Stomach (tissue), 9 donors: ENCODE data around the gene NADK. TPM values are rescaled to one million over a fixed set of nuclear protein-coding genes. Genes with fewer than 3 reads are reported as not detected.

Source experiments
- DNase-seq, 2 donors: peaks; one replicate each; pipeline versions ENCODE4 v3.0.0 to v3.0.0-alpha.2; 2013 to 2019
- H3K27ac ChIP-seq, 5 donors: fragments of 200-600 bp in 4 of 5; sonication (generic) in 4 of 5; one replicate each; pipeline ENCODE4 v1.5.1; 2013 to 2019; ENCODE audit warnings: mild to moderate bottlenecking in 1 of 5, moderate library complexity in 1 of 5
- H3K27me3 ChIP-seq, 3 donors: fragments of 200-600 bp; sonication (generic); one replicate each; pipeline ENCODE4 v1.5.1; 2017 to 2019; ENCODE audit warnings: mixed run types in 1 of 3
- H3K36me3 ChIP-seq, 4 donors: fragments of 200-600 bp; sonication (generic); 1 replicate in 3 of 4; 2 replicates in 1 of 4; pipeline ENCODE4 v1.5.1; 2016 to 2019
- H3K4me1 ChIP-seq, 4 donors: fragments of 200-600 bp; sonication (generic); one replicate each; pipeline ENCODE4 v1.5.1; 2016 to 2019
- H3K4me3 ChIP-seq, 4 donors: fragments of 200-600 bp; sonication (generic) in 3 of 4; one replicate each; pipeline ENCODE4 v1.5.1; 2016 to 2019; ENCODE audit warnings: mild to moderate bottlenecking in 1 of 4
- H3K9me3 ChIP-seq, 4 donors: fragments of 200-600 bp; sonication (generic); one replicate each; pipeline ENCODE4 v1.5.1; 2016 to 2019
- CTCF ChIP-seq, 7 experiments: fragments of 450-650 bp in 4 of 7; fragments of 200-600 bp in 3 of 7; sonication (generic) in 3 of 7; IDR thresholded peaks; one replicate each; pipeline ENCODE4 v1.5.1; 2016 to 2019; ENCODE audit warnings: antibody characterized with exemption in 7 of 7, control low read depth in 2 of 7, mild to moderate bottlenecking in 1 of 7
- EP300 ChIP-seq: sonication (generic); formaldehyde crosslinking; IDR thresholded peaks from one replicate; pipeline ENCODE4 v1.6.1; 2017; ENCODE audit warnings: antibody characterized with exemption
- POLR2A ChIP-seq, 4 donors: fragments of 450-650 bp; IDR thresholded peaks; one replicate each; pipeline ENCODE4 v1.6.1; 2016; ENCODE audit warnings: antibody characterized with exemption in 4 of 4, control low read depth in 2 of 4, mild to moderate bottlenecking in 1 of 4, moderate library complexity in 1 of 4
- POLR2AphosphoS5 ChIP-seq, 3 donors: sonication (generic); formaldehyde crosslinking; IDR thresholded peaks; one replicate each; pipeline ENCODE4 v1.6.1; 2016; ENCODE audit warnings: antibody characterized with exemption in 3 of 3
- WGBS, 5 donors: extraction: QIAGEN DNeasy Blood & Tissue Kit in 3 of 5; methylation state at CpG; one replicate each; pipeline versions ENCODE4 v1.1.5 to v1.1.7; 2013 to 2018; 5-methylcytosine and 5-hydroxymethylcytosine counted together
- intact Hi-C: fragments of 100-400 bp; cut with DNase I; formaldehyde crosslinking; loops from one replicate; pipeline ENCODE4 v1.15.1; 2023; ENCODE audit warnings: low total_unique reads
- polyA plus RNA-seq, 3 donors: library from polyadenylated mRNA; stranded (reverse); fragments of 200-250 nt; gene quantifications; one replicate each; pipeline ENCODE4 v1.2.3, GENCODE V29; 2013
- total RNA-seq, 5 donors: library from RNA; depleted of rRNA; stranded (reverse); fragments of >200 nt; gene quantifications; one replicate each; pipeline versions ENCODE4 v1.1.0 to v1.2.3, GENCODE V29; 2014 to 2016
- donor health status: healthy with polysubstance abuse.
- donor health status: Bipolar disorder and iron deficiency.
- donor health status: healthy.

NADK gene
- total and polyA plus RNA-seq, 8 donors: 38.6 to 202 (median 71.4) TPM

GRCh38 chr1:1825217-1825616 lies 46.9 kb upstream of the NADK start:
- intact Hi-C loops: no loop called here
- WGBS, 5 donors: 85 to 94% (median 90%) methylated on average over 5 of the region's 5 CpGs
- no peak for TF ChIP-seq CTCF (IDR thresholded peaks at IDR 0.05)
- TF ChIP-seq POLR2AphosphoS5 (IDR thresholded peaks at IDR 0.05): no peak
- no peak for TF ChIP-seq POLR2A (IDR thresholded peaks at IDR 0.05)
- H3K27me3 ChIP-seq: no peaks in the 10 kb centered on the region
- H3K36me3 ChIP-seq: peaks cover 13 to 67% (median 56%) of the 10 kb centered on the region in 4 donors
- no peaks in the 10 kb centered on the region for H3K9me3 ChIP-seq
- H3K27ac ChIP-seq: no peak overlapping the region
- no peak for DNase-seq
- H3K4me1 ChIP-seq: peaks cover 0 to 37% (median 10%) of the 10 kb centered on the region in 4 donors
- H3K4me3 ChIP-seq: no peak overlapping the region

GRCh38 chr1:1819762-1820161 lies 41.5 kb upstream of the NADK start:
- H3K4me1 ChIP-seq: peaks cover 0 to 6% (median 0%) of the 10 kb centered on the region in 4 donors
- no peaks in the 10 kb centered on the region for H3K9me3 ChIP-seq
- TF ChIP-seq CTCF (IDR thresholded peaks at IDR 0.05) (no peak), EP300 (no peak), POLR2AphosphoS5 (IDR thresholded peaks at IDR 0.05) (no peak), POLR2A (IDR thresholded peaks at IDR 0.05) (no peak)
- 92 to 98% (median 96%) methylated on average over 6 of the region's 6 CpGs for WGBS, 5 donors
- intact Hi-C loops: no loop called here
- H3K27me3 ChIP-seq: no peaks in the 10 kb centered on the region
- no peak for DNase-seq
- H3K36me3 ChIP-seq: peaks cover 26 to 78% (median 74%) of the 10 kb centered on the region in 4 donors
- H3K4me3 ChIP-seq: no peak overlapping the region
- H3K27ac ChIP-seq: no peak overlapping the region

- H3K27ac ChIP-seq: no peak overlapping the region
- TF ChIP-seq CTCF (IDR thresholded peaks at IDR 0.05) (no peak), POLR2A (IDR thresholded peaks at IDR 0.05) (no peak), EP300 (no peak), POLR2AphosphoS5 (IDR thresholded peaks at IDR 0.05) (no peak)
Observed at GRCh38 chr1:1817221-1817620, 39.0 kb upstream of the NADK start.

GRCh38 chr1:1815606-1816281 lies 37.5 kb upstream of the NADK start:
- 90 to 97% (median 92%) methylated on average over 14 of the region's 14 CpGs for WGBS, 5 donors
- no peaks in the 10 kb centered on the region for H3K9me3 ChIP-seq
- no peaks in the 10 kb centered on the region for H3K27me3 ChIP-seq
- H3K4me1 ChIP-seq: no peaks in the 10 kb centered on the region
- H3K4me3 ChIP-seq: no peak overlapping the region
- intact Hi-C loops: no loop called here
- H3K27ac ChIP-seq: no peak overlapping the region
- H3K36me3 ChIP-seq: peaks cover 32 to 82% (median 73%) of the 10 kb centered on the region in 4 donors
- TF ChIP-seq POLR2AphosphoS5 (IDR thresholded peaks at IDR 0.05) (no peak), POLR2A (IDR thresholded peaks at IDR 0.05) (no peak), EP300 (no peak), CTCF (IDR thresholded peaks at IDR 0.05) (no peak)
- no peak for DNase-seq

More at GRCh38 chr1:1817221-1817620, 39.0 kb upstream of the NADK start:
- Histone ChIP-seq H3K9me3 (no peaks in the 10 kb centered on the region), H3K4me3 (no peak overlapping the region), H3K36me3 (peaks cover 29 to 81% (median 74%) of the 10 kb centered on the region in 4 donors), H3K4me1 (no peaks in the 10 kb centered on the region), H3K27me3 (no peaks in the 10 kb centered on the region)
- intact Hi-C loops: no loop called here
- DNase-seq: no peak
- WGBS, 5 donors: 60 to 83% (median 80%) methylated on average over 3 of the region's 3 CpGs
